SK-N-SH (cell line): Measurements from ENCODE around the gene EPM2A. TPM values are rescaled to one million over a fixed set of nuclear protein-coding genes. Genes with fewer than 3 reads are reported as not detected.

Experiments used
- CTCF ChIA-PET: fragments of 300-600, 350-600 bp; formaldehyde crosslinking; extraction: SDS; loops from one replicate; lab custom pipeline; 2021; lab: Yijun Ruan, JAX
- POLR2A ChIA-PET: fragments of 350-600 bp; sonication (Branson Sonifier 250); formaldehyde crosslinking; extraction: SDS; loops from one replicate; lab custom pipeline; 2020; ENCODE audit warnings: antibody characterized with exemption, inconsistent platforms; lab: Yijun Ruan, JAX
- DNase-seq: peaks from one replicate; pipeline ENCODE4 v3.0.0; 2012
- H2AFZ ChIP-seq: fragments of 200-600 bp; sonication (generic); 2 replicates; pipeline ENCODE4 v1.8.1; 2016; ENCODE audit warnings: antibody characterized with exemption, mild to moderate bottlenecking, low read depth
- H3F3A ChIP-seq: fragments of 200-600 bp; sonication (generic); replicated peaks from 2 replicates; pipeline ENCODE3; 2016; ENCODE audit warnings: antibody characterized with exemption, mild to moderate bottlenecking; ENCODE audit not compliant: insufficient read depth
- H3K27ac ChIP-seq, 2 experiments: fragments of 200-500 bp in 1 of 2; fragments of 200-600 bp in 1 of 2; sonication (Bioruptor generic) in 1 of 2; sonication (generic), shearing (Covaris generic) in 1 of 2; 2 replicates each; pipeline versions ENCODE4 v1.5.1 to v1.6.1; 2014 to 2016; ENCODE audit warnings: low read depth in 2 of 2, inconsistent platforms in 1 of 2, low read length in 1 of 2, mild to moderate bottlenecking in 1 of 2, mixed read lengths in 1 of 2
- H3K27me3 ChIP-seq: fragments of 200-600 bp; sonication (generic), shearing (Covaris generic); 2 replicates; pipeline ENCODE4 v1.6.1; 2016; ENCODE audit warnings: mixed run types; ENCODE audit not compliant: insufficient read depth
- H3K36me3 ChIP-seq, 2 experiments: fragments of 200-500 bp in 1 of 2; fragments of 200-600 bp in 1 of 2; sonication (Bioruptor generic) in 1 of 2; sonication (generic) in 1 of 2; replicated peaks in 1 of 2; 2 replicates each; pipeline versions ENCODE3 to v1.5.1; 2014 to 2016; ENCODE audit warnings: low read length in 1 of 2, mild to moderate bottlenecking in 1 of 2; ENCODE audit not compliant: insufficient read depth in 2 of 2, control insufficient read depth in 1 of 2
- H3K4me1 ChIP-seq, 2 experiments: fragments of 200-500 bp in 1 of 2; fragments of 200-600 bp in 1 of 2; sonication (Bioruptor generic) in 1 of 2; sonication (generic), shearing (Covaris generic) in 1 of 2; 2 replicates each; pipeline versions ENCODE4 v1.5.1 to v1.6.1; 2014 to 2016; ENCODE audit warnings: low read depth in 1 of 2, low read length in 1 of 2, mixed run types in 1 of 2; ENCODE audit not compliant: insufficient read depth in 2 of 2, control insufficient read depth in 1 of 2
- H3K4me2 ChIP-seq: fragments of 200-600 bp; sonication (generic), shearing (Covaris generic); 2 replicates; pipeline ENCODE4 v1.6.1; 2017; ENCODE audit warnings: mixed run types
- H3K4me3 ChIP-seq, 2 experiments: fragments of 200-500 bp in 1 of 2; fragments of 200-600 bp in 1 of 2; sonication (Bioruptor generic) in 1 of 2; sonication (generic), shearing (Covaris generic) in 1 of 2; 2 replicates each; pipeline versions ENCODE4 v1.5.1 to v1.8.1; 2014 to 2016; ENCODE audit warnings: low read depth in 2 of 2, inconsistent platforms in 1 of 2, low read length in 1 of 2, mild to moderate bottlenecking in 1 of 2, mixed read lengths in 1 of 2, moderate library complexity in 1 of 2
- H3K79me2 ChIP-seq: fragments of 200-600 bp; sonication (generic); 2 replicates; pipeline ENCODE4 v1.8.1; 2017; ENCODE audit warnings: mild to moderate bottlenecking; ENCODE audit not compliant: insufficient read depth
- H3K9ac ChIP-seq: fragments of 200-600 bp; sonication (generic); 2 replicates; pipeline ENCODE4 v1.6.1; 2017; ENCODE audit warnings: mixed run types
- H3K9me2 ChIP-seq: fragments of 200-600 bp; sonication (generic); 2 replicates; pipeline ENCODE4 v1.6.1; 2017; ENCODE audit warnings: mixed run types
- H3K9me3 ChIP-seq: fragments of 200-600 bp; sonication (generic); 2 replicates; pipeline ENCODE4 v1.6.1; 2017; ENCODE audit warnings: mixed run types, mild to moderate bottlenecking, moderate library complexity
- H4K20me1 ChIP-seq: fragments of 200-600 bp; sonication (generic); 2 replicates; pipeline ENCODE4 v1.6.1; 2017; ENCODE audit warnings: mild to moderate bottlenecking, mixed run types; ENCODE audit not compliant: insufficient read depth
- CHD2 ChIP-seq: fragments of 150-350 bp; IDR thresholded peaks from 2 replicates; pipeline ENCODE4 v1.6.1; 2018; ENCODE audit warnings: low read length; ENCODE audit not compliant: partially characterized antibody
- ELF1 ChIP-seq: IDR thresholded peaks from 2 replicates; pipeline ENCODE4 v1.4.0; 2012
- EP300 ChIP-seq, 2 experiments: IDR thresholded peaks; 2 replicates each; pipeline versions ENCODE4 v1.4.0 to v1.6.1; 2012; ENCODE audit warnings: borderline replicate concordance in 1 of 2, low read depth in 1 of 2, low read length in 1 of 2
- FOSL2 ChIP-seq: IDR thresholded peaks from 2 replicates; pipeline ENCODE4 v1.4.0; 2012; ENCODE audit warnings: low read depth, mild to moderate bottlenecking, moderate library complexity, borderline replicate concordance
- FOXJ3 ChIP-seq: sonication (generic); formaldehyde crosslinking; IDR thresholded peaks from 2 replicates; pipeline ENCODE4 v1.5.1; 2020; ENCODE audit warnings: mild to moderate bottlenecking, missing genetic modification reagents
- GABPA ChIP-seq: IDR thresholded peaks from 2 replicates; pipeline ENCODE4 v1.4.0; 2012; ENCODE audit warnings: low read depth, mild to moderate bottlenecking
- GATA2 ChIP-seq: sonication (generic); formaldehyde crosslinking; IDR thresholded peaks from 2 replicates; pipeline ENCODE4 v1.5.0; 2020; ENCODE audit warnings: mild to moderate bottlenecking, missing genetic modification reagents
- MXI1 ChIP-seq: IDR thresholded peaks from 2 replicates; pipeline ENCODE4 v1.6.1; 2012; ENCODE audit warnings: mild to moderate bottlenecking, low read depth, low read length, improper control_type of control experiment
- NFIC ChIP-seq: IDR thresholded peaks from 2 replicates; pipeline ENCODE4 v1.4.0; 2012; ENCODE audit warnings: borderline replicate concordance
- POLR2AphosphoS5 ChIP-seq: IDR thresholded peaks from 2 replicates; pipeline ENCODE4 v1.6.1; 2012; ENCODE audit warnings: low read depth, low read length
- RAD21 ChIP-seq: IDR thresholded peaks from 2 replicates; pipeline ENCODE4 v1.6.1; 2012; ENCODE audit warnings: mild to moderate bottlenecking, low read length
- RCOR1 ChIP-seq: fragments of 150-350 bp; IDR thresholded peaks from 2 replicates; pipeline ENCODE4 v1.6.1; 2017; ENCODE audit warnings: antibody characterized with exemption, low read length
- TAF1 ChIP-seq: IDR thresholded peaks from 2 replicates; pipeline ENCODE4 v1.6.1; 2012; ENCODE audit warnings: low read depth, mild to moderate bottlenecking, low read length, moderate library complexity, borderline replicate concordance
- TEAD4 ChIP-seq: IDR thresholded peaks from 2 replicates; pipeline ENCODE4 v1.4.0; 2012; ENCODE audit warnings: mild to moderate bottlenecking, borderline replicate concordance; ENCODE audit not compliant: insufficient read depth
- polyA plus RNA-seq, 3 experiments: library from polyadenylated mRNA; depleted of rRNA; stranded (reverse); fragments of >200 nt; gene quantifications; 2 replicates each; pipeline ENCODE4 v1.2.3, GENCODE V29; 2012
- TF ChIP-seq, protein P1 (sequence below): IDR thresholded peaks from 2 replicates; pipeline ENCODE4 v1.6.1; 2012; ENCODE audit warnings: mild to moderate bottlenecking, low read depth, low read length, moderate library complexity
- TF ChIP-seq, protein P2 (sequence below): fragments of 200-600 bp; sonication (generic); IDR thresholded peaks from 2 replicates; pipeline ENCODE4 v1.6.1; 2017; ENCODE audit warnings: antibody characterized with exemption, mild to moderate bottlenecking, moderate library complexity
- TF ChIP-seq, protein P3 (sequence below): IDR thresholded peaks from 2 replicates; pipeline ENCODE4 v1.4.0; 2012; ENCODE audit warnings: low read depth, borderline replicate concordance

EPM2A gene
- polyA plus RNA-seq, 1 of the 3 experiments (the other 2 are of a cell fraction), result 2.7 TPM

DNA sequence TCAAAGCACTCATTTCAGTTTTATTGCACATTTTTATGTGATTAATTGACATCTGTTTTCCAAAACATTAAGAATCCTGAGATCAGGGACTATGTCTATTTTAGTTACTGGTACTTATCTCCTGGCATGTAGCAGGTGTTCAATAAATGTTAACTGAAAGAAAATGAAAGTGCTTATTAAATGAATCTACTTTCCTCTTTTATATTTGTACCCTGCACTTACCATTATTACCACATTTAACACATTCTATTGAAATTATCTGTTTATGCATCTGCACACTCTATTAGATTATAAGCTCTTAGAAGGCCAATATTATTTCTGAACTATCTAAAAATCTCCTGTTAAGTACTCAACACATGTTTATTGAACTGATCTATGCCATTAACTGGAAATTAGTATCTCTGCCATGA is 131.9 kb downstream of the EPM2A start:
- no peaks in the 10 kb centered on the region for H3K36me3 ChIP-seq
- no peaks in the 10 kb centered on the region for H3K27me3 ChIP-seq
- H3K9me3 ChIP-seq, result no peaks in the 10 kb centered on the region
- no peaks in the 10 kb centered on the region for H3K9me2 ChIP-seq
- no peaks in the 10 kb centered on the region for H3K79me2 ChIP-seq
- H4K20me1 ChIP-seq, result no peaks in the 10 kb centered on the region
- TF ChIP-seq RAD21 (no peak; the same call in 1 of the 2 replicates), MXI1 (no peak), CHD2 (peak; percentile 67), EP300 (IDR thresholded peaks at IDR 0.05; ENCODE audit: borderline replicate concordance in 1 of 2, low read depth in 1 of 2, low read length in 1 of 2) (peak in 1 of 2 experiments; percentile 86; a peak in 2 of 4 replicates), GABPA (no peak), FOXJ3 (CRISPR knock-in tag) (peak; percentile 68; the same call in 1 of the 2 replicates), FOSL2 (no peak), TEAD4 (peak; percentile 66; the same call in 1 of the 2 replicates), NFIC (no peak), POLR2AphosphoS5 (0 out of 2 replicates have a peak, but pooled peaks have one; percentile 16), TAF1 (no peak), ELF1 (no peak), GATA2 (peak; percentile 82), RCOR1 (peak; percentile 96)
- TF ChIP-seq, protein P1, sequence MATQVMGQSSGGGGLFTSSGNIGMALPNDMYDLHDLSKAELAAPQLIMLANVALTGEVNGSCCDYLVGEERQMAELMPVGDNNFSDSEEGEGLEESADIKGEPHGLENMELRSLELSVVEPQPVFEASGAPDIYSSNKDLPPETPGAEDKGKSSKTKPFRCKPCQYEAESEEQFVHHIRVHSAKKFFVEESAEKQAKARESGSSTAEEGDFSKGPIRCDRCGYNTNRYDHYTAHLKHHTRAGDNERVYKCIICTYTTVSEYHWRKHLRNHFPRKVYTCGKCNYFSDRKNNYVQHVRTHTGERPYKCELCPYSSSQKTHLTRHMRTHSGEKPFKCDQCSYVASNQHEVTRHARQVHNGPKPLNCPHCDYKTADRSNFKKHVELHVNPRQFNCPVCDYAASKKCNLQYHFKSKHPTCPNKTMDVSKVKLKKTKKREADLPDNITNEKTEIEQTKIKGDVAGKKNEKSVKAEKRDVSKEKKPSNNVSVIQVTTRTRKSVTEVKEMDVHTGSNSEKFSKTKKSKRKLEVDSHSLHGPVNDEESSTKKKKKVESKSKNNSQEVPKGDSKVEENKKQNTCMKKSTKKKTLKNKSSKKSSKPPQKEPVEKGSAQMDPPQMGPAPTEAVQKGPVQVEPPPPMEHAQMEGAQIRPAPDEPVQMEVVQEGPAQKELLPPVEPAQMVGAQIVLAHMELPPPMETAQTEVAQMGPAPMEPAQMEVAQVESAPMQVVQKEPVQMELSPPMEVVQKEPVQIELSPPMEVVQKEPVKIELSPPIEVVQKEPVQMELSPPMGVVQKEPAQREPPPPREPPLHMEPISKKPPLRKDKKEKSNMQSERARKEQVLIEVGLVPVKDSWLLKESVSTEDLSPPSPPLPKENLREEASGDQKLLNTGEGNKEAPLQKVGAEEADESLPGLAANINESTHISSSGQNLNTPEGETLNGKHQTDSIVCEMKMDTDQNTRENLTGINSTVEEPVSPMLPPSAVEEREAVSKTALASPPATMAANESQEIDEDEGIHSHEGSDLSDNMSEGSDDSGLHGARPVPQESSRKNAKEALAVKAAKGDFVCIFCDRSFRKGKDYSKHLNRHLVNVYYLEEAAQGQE, result no peak
- TF ChIP-seq, protein P2, sequence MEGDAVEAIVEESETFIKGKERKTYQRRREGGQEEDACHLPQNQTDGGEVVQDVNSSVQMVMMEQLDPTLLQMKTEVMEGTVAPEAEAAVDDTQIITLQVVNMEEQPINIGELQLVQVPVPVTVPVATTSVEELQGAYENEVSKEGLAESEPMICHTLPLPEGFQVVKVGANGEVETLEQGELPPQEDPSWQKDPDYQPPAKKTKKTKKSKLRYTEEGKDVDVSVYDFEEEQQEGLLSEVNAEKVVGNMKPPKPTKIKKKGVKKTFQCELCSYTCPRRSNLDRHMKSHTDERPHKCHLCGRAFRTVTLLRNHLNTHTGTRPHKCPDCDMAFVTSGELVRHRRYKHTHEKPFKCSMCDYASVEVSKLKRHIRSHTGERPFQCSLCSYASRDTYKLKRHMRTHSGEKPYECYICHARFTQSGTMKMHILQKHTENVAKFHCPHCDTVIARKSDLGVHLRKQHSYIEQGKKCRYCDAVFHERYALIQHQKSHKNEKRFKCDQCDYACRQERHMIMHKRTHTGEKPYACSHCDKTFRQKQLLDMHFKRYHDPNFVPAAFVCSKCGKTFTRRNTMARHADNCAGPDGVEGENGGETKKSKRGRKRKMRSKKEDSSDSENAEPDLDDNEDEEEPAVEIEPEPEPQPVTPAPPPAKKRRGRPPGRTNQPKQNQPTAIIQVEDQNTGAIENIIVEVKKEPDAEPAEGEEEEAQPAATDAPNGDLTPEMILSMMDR, result no peak
- TF ChIP-seq, protein P3, sequence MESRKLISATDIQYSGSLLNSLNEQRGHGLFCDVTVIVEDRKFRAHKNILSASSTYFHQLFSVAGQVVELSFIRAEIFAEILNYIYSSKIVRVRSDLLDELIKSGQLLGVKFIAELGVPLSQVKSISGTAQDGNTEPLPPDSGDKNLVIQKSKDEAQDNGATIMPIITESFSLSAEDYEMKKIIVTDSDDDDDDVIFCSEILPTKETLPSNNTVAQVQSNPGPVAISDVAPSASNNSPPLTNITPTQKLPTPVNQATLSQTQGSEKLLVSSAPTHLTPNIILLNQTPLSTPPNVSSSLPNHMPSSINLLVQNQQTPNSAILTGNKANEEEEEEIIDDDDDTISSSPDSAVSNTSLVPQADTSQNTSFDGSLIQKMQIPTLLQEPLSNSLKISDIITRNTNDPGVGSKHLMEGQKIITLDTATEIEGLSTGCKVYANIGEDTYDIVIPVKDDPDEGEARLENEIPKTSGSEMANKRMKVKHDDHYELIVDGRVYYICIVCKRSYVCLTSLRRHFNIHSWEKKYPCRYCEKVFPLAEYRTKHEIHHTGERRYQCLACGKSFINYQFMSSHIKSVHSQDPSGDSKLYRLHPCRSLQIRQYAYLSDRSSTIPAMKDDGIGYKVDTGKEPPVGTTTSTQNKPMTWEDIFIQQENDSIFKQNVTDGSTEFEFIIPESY, result no peak
- H3K27ac ChIP-seq, result peak overlapping the region in 1 of 2 experiments; percentile 91; a peak in 1 of 4 replicates
- no peaks in the 10 kb centered on the region for H3F3A ChIP-seq
- POLR2A ChIA-PET, result no interaction called here
- no peak overlapping the region for H3K4me2 ChIP-seq
- H2AFZ ChIP-seq, result no peak overlapping the region
- peaks cover 0 to 9% of the 10 kb centered on the region in 2 experiments; a peak in 2 of 4 replicates for H3K4me1 ChIP-seq
- no peak overlapping the region for H3K4me3 ChIP-seq
- peak; percentile 33 for DNase-seq
- CTCF ChIA-PET, result interaction anchor here (0.6 to 3.8 kb wide), 4 partner anchors 17 to 1019 kb away, joined by 3 to 14 read pairs (median 8); no protein-coding TSS in a partner anchor
- no peak overlapping the region for H3K9ac ChIP-seq
